ENCODE results near the gene ADAT1.
A peak's percentile ranks its signal among the peaks of the same experiment; 100 is the strongest.

ADAT1 gene

DNA sequence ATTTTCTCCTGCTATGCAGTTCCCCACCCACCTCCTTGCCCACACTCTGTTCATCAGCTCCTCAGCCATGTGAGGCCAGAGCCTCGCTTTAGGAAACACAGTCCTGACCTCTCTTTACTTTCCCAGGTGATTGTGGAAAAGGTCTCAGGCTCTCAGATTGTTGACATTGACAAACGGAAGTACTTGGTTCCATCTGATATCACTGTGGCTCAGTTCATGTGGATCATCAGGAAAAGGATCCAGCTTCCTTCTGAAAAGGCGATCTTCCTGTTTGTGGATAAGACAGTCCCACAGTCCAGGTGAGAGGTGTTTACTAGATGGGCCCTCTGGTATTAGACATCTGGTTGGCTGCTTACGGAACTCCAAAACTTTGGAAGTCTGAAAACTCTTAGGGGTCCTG lies 55.2 kb downstream of the ADAT1 start:
- TF ChIP-seq, protein P1, sequence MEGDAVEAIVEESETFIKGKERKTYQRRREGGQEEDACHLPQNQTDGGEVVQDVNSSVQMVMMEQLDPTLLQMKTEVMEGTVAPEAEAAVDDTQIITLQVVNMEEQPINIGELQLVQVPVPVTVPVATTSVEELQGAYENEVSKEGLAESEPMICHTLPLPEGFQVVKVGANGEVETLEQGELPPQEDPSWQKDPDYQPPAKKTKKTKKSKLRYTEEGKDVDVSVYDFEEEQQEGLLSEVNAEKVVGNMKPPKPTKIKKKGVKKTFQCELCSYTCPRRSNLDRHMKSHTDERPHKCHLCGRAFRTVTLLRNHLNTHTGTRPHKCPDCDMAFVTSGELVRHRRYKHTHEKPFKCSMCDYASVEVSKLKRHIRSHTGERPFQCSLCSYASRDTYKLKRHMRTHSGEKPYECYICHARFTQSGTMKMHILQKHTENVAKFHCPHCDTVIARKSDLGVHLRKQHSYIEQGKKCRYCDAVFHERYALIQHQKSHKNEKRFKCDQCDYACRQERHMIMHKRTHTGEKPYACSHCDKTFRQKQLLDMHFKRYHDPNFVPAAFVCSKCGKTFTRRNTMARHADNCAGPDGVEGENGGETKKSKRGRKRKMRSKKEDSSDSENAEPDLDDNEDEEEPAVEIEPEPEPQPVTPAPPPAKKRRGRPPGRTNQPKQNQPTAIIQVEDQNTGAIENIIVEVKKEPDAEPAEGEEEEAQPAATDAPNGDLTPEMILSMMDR (IDR thresholded peaks at IDR 0.05; ENCODE audit: insufficient read depth, low read depth, low read length, missing control alignments), result no peak
- DNase-seq (ENCODE audit: low read depth), result no peak
- H3K4me3 ChIP-seq (ENCODE audit: low read depth, low read length), result no peak overlapping the region

DNA sequence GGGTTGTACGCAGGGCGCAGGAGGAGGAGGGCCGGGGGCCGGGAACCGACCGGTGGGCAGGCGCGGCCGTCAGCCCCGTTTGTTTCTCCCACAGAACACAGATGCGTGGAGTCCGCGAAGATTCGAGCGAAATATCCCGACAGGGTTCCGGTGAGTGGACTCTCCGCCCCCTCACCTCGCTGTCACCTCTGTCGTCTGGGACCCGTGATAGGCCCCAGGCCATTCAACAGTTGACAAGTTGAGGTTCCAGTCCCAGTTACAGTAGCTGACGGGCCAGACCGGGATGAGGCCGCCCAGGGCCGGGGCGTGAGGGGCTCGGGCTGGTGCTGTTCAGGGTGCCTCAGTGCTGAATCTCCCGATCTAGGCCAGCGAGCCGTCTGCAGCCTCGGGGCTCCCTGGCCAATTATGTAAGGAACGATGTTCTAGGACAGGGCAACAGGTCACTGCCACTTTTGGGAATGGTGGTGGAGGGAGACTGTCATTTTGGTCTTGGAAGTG lies 56.3 kb downstream of the ADAT1 start:
- TF ChIP-seq, protein P1 (IDR thresholded peaks at IDR 0.05; ENCODE audit: insufficient read depth, low read depth, low read length, missing control alignments), result no peak
- peak overlapping the region; percentile 55 for H3K4me3 ChIP-seq (ENCODE audit: low read depth, low read length)
- peak; percentile 39 for DNase-seq (ENCODE audit: low read depth)

DNA sequence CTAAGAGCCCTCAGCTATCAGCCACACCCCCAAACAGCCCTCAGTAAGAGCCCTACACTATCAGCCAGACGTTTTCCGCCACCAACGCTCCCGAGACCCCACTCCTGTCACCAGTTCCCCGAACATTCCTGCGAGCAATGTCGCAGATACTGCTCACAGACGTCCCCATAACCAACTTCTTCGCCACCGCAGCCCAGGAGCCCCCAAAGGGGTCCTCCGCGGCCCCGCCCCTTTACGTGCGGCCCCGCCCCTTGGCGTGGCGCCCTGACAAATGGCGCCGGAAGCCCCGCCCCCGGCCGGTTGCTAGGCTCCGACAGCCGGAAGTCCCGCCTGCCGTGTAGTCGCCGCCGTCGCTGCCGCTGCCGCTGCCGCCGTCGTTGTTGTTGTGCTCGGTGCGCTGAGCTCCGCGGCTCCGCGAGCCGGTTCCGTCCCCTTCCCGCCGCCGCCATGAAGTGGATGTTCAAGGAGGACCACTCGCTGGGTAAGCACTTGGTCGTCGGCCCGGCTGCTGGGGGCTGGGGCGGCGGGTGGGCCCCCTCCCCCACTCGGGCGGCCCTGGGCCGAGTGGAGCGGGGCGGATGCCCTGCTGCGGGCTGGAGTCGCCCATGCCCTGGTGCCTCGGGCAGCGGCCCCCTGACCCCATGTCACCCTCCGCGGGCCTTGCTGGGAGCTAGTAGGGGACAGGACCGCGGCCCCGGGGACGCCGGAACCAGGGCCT lies 56.9 kb downstream of the ADAT1 start, which contains the start of gene GABARAPL2:
GABARAPL2 (plus strand) TSS at position 340 of the 718 bp plus-strand sequence; CDS start at position 448, 108 bp downstream.
- TF ChIP-seq, protein P1 (IDR thresholded peaks at IDR 0.05; ENCODE audit: insufficient read depth, low read depth, low read length, missing control alignments), result no peak
- peak; percentile 90 for DNase-seq (ENCODE audit: low read depth)
- H3K4me3 ChIP-seq (ENCODE audit: low read depth, low read length), result peak within 1 kb of the TSS; percentile 55

DNA sequence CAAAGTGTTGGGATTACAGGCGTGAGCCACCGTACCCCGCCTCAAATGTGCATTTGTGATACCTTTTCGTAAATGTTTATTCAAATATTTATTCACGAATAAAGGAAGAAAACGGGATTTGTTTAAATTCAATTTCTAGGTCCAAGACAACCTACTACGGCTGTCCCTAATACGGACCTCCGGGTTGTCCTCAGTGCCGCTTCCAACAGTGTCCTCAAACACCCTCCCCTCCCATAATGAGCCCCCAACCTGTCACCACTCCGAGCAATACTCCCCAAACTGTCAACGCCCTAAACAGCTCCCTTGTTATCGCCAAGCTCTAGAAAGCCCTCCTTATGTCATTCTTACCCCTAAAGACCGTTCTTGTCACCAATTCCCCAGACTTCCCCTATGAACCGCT lies 57.4 kb downstream of the ADAT1 start:
- no peak for DNase-seq (ENCODE audit: low read depth)
- TF ChIP-seq, protein P1 (IDR thresholded peaks at IDR 0.05; ENCODE audit: insufficient read depth, low read depth, low read length, missing control alignments), result no peak
- peak overlapping the region; percentile 55 for H3K4me3 ChIP-seq (ENCODE audit: low read depth, low read length)

DNA sequence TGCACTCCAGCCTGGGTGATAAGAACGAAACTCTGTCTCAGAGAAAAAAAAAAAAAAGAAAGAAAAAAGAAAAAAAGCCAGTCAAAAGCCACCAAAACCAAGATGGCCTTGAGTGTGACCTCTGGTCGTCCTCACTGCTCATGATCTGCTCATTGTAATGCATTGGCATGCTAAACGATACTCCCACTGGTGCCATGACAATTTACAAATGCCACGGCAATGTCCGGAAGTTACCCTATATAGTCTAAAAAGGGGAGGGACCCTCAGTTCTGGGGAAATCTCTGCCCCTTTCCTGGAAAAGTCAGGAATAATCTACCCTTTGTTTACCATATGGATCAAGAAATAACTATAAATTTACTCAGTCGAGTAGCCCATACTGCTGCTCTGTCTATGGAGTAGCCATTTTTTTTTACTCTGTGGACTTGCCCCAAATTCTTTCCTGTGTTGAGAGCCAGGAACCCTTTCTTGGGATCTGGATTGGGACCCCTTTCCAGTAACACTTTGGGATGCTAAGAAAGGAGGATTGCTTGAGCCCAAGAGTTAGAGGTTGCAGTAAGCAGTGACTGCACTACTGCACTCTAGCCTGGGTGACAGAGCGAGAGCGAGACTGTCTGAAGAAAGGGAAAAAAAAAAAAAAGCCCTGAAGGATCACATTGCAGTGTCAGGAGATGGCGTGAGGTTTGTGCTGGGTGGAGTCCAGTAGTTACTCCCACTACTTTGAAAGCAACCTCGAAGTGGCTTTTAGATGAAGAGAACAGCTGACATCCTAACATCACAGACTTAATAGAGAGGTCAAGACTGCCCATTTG lies 63.3 kb downstream of the ADAT1 start:
- TF ChIP-seq, protein P1 (IDR thresholded peaks at IDR 0.05; ENCODE audit: insufficient read depth, low read depth, low read length, missing control alignments), result no peak
- no peak for DNase-seq (ENCODE audit: low read depth)
- H3K4me3 ChIP-seq (ENCODE audit: low read depth, low read length), result no peak overlapping the region

DNA sequence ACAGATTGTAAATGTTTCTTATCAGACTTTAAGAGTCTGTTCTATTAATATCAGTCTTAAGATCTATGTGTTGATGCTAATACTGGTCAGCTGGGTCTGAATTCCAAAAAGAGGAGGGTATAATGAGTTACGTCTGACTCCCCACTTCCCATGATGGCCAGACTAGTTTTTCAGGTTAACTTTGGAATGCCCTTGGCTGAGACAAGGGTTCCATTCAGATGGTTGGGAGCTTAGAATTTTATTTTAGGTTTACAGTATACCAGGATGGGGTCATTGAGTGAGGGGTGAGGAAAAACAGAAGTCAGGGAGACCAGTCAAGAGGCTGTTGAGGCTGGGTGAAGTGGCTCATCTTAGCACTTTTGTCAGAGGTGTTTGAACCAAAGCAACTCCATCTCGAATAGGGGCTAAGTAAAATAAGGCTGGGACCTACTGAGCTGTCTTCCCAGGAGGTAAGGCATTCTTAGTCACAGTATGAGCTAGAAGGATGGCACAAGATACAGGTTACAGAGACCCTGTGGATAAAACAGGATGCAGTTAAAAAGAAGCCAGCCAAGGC lies 64.2 kb downstream of the ADAT1 start:
- DNase-seq (ENCODE audit: low read depth), result no peak
- TF ChIP-seq, protein P1 (IDR thresholded peaks at IDR 0.05; ENCODE audit: insufficient read depth, low read depth, low read length, missing control alignments), result no peak
- no peak overlapping the region for H3K4me3 ChIP-seq (ENCODE audit: low read depth, low read length)
